SK-N-SH (cell line): ENCODE data around the gene PARVA. TPM values are rescaled to one million over a fixed set of nuclear protein-coding genes. Genes with fewer than 3 reads are reported as not detected.

Experiments
- CTCF ChIA-PET: fragments of 300-600, 350-600 bp; formaldehyde crosslinking; extraction: SDS; loops from one replicate; lab custom pipeline; 2021; lab: Yijun Ruan, JAX
- POLR2A ChIA-PET: fragments of 350-600 bp; sonication (Branson Sonifier 250); formaldehyde crosslinking; extraction: SDS; loops from one replicate; lab custom pipeline; 2020; ENCODE audit warnings: antibody characterized with exemption, inconsistent platforms; lab: Yijun Ruan, JAX
- DNase-seq: peaks from one replicate; pipeline ENCODE4 v3.0.0; 2012
- H2AFZ ChIP-seq: fragments of 200-600 bp; sonication (generic); 2 replicates; pipeline ENCODE4 v1.8.1; 2016; ENCODE audit warnings: antibody characterized with exemption, mild to moderate bottlenecking, low read depth
- H3F3A ChIP-seq: fragments of 200-600 bp; sonication (generic); replicated peaks from 2 replicates; pipeline ENCODE3; 2016; ENCODE audit warnings: antibody characterized with exemption, mild to moderate bottlenecking; ENCODE audit not compliant: insufficient read depth
- H3K27ac ChIP-seq, 2 experiments: fragments of 200-500 bp in 1 of 2; fragments of 200-600 bp in 1 of 2; sonication (Bioruptor generic) in 1 of 2; sonication (generic), shearing (Covaris generic) in 1 of 2; 2 replicates each; pipeline versions ENCODE4 v1.5.1 to v1.6.1; 2014 to 2016; ENCODE audit warnings: low read depth in 2 of 2, inconsistent platforms in 1 of 2, low read length in 1 of 2, mild to moderate bottlenecking in 1 of 2, mixed read lengths in 1 of 2
- H3K27me3 ChIP-seq: fragments of 200-600 bp; sonication (generic), shearing (Covaris generic); 2 replicates; pipeline ENCODE4 v1.6.1; 2016; ENCODE audit warnings: mixed run types; ENCODE audit not compliant: insufficient read depth
- H3K36me3 ChIP-seq, 2 experiments: fragments of 200-500 bp in 1 of 2; fragments of 200-600 bp in 1 of 2; sonication (Bioruptor generic) in 1 of 2; sonication (generic) in 1 of 2; replicated peaks in 1 of 2; 2 replicates each; pipeline versions ENCODE3 to v1.5.1; 2014 to 2016; ENCODE audit warnings: low read length in 1 of 2, mild to moderate bottlenecking in 1 of 2; ENCODE audit not compliant: insufficient read depth in 2 of 2, control insufficient read depth in 1 of 2
- H3K4me1 ChIP-seq, 2 experiments: fragments of 200-500 bp in 1 of 2; fragments of 200-600 bp in 1 of 2; sonication (Bioruptor generic) in 1 of 2; sonication (generic), shearing (Covaris generic) in 1 of 2; 2 replicates each; pipeline versions ENCODE4 v1.5.1 to v1.6.1; 2014 to 2016; ENCODE audit warnings: low read depth in 1 of 2, low read length in 1 of 2, mixed run types in 1 of 2; ENCODE audit not compliant: insufficient read depth in 2 of 2, control insufficient read depth in 1 of 2
- H3K4me2 ChIP-seq: fragments of 200-600 bp; sonication (generic), shearing (Covaris generic); 2 replicates; pipeline ENCODE4 v1.6.1; 2017; ENCODE audit warnings: mixed run types
- H3K4me3 ChIP-seq, 2 experiments: fragments of 200-500 bp in 1 of 2; fragments of 200-600 bp in 1 of 2; sonication (Bioruptor generic) in 1 of 2; sonication (generic), shearing (Covaris generic) in 1 of 2; 2 replicates each; pipeline versions ENCODE4 v1.5.1 to v1.8.1; 2014 to 2016; ENCODE audit warnings: low read depth in 2 of 2, inconsistent platforms in 1 of 2, low read length in 1 of 2, mild to moderate bottlenecking in 1 of 2, mixed read lengths in 1 of 2, moderate library complexity in 1 of 2
- H3K79me2 ChIP-seq: fragments of 200-600 bp; sonication (generic); 2 replicates; pipeline ENCODE4 v1.8.1; 2017; ENCODE audit warnings: mild to moderate bottlenecking; ENCODE audit not compliant: insufficient read depth
- H3K9ac ChIP-seq: fragments of 200-600 bp; sonication (generic); 2 replicates; pipeline ENCODE4 v1.6.1; 2017; ENCODE audit warnings: mixed run types
- H3K9me2 ChIP-seq: fragments of 200-600 bp; sonication (generic); 2 replicates; pipeline ENCODE4 v1.6.1; 2017; ENCODE audit warnings: mixed run types
- H3K9me3 ChIP-seq: fragments of 200-600 bp; sonication (generic); 2 replicates; pipeline ENCODE4 v1.6.1; 2017; ENCODE audit warnings: mixed run types, mild to moderate bottlenecking, moderate library complexity
- H4K20me1 ChIP-seq: fragments of 200-600 bp; sonication (generic); 2 replicates; pipeline ENCODE4 v1.6.1; 2017; ENCODE audit warnings: mild to moderate bottlenecking, mixed run types; ENCODE audit not compliant: insufficient read depth
- CHD2 ChIP-seq: fragments of 150-350 bp; IDR thresholded peaks from 2 replicates; pipeline ENCODE4 v1.6.1; 2018; ENCODE audit warnings: low read length; ENCODE audit not compliant: partially characterized antibody
- CTCF ChIP-seq: fragments of 200-600 bp; sonication (generic); IDR thresholded peaks from 2 replicates; pipeline ENCODE4 v1.6.1; 2017; ENCODE audit warnings: antibody characterized with exemption, mild to moderate bottlenecking, moderate library complexity
- ELF1 ChIP-seq: IDR thresholded peaks from 2 replicates; pipeline ENCODE4 v1.4.0; 2012
- EP300 ChIP-seq, 2 experiments: IDR thresholded peaks; 2 replicates each; pipeline versions ENCODE4 v1.4.0 to v1.6.1; 2012; ENCODE audit warnings: borderline replicate concordance in 1 of 2, low read depth in 1 of 2, low read length in 1 of 2
- EZH2phosphoT487 ChIP-seq: fragments of 200-600 bp; sonication (generic); IDR thresholded peaks from 2 replicates; pipeline ENCODE4 v1.6.1; 2017; ENCODE audit warnings: low read depth, mixed run types, mild to moderate bottlenecking, antibody characterized with exemption, moderate library complexity, borderline replicate concordance
- FOSL2 ChIP-seq: IDR thresholded peaks from 2 replicates; pipeline ENCODE4 v1.4.0; 2012; ENCODE audit warnings: low read depth, mild to moderate bottlenecking, moderate library complexity, borderline replicate concordance
- GABPA ChIP-seq: IDR thresholded peaks from 2 replicates; pipeline ENCODE4 v1.4.0; 2012; ENCODE audit warnings: low read depth, mild to moderate bottlenecking
- NFIC ChIP-seq: IDR thresholded peaks from 2 replicates; pipeline ENCODE4 v1.4.0; 2012; ENCODE audit warnings: borderline replicate concordance
- NRF1 ChIP-seq: IDR thresholded peaks from 2 replicates; pipeline ENCODE4 v1.6.1; 2012; ENCODE audit warnings: low read depth, mild to moderate bottlenecking, low read length
- PBX3 ChIP-seq: IDR thresholded peaks from 2 replicates; pipeline ENCODE4; 2012
- POLR2AphosphoS5 ChIP-seq: IDR thresholded peaks from 2 replicates; pipeline ENCODE4 v1.6.1; 2012; ENCODE audit warnings: low read depth, low read length
- RCOR1 ChIP-seq: fragments of 150-350 bp; IDR thresholded peaks from 2 replicates; pipeline ENCODE4 v1.6.1; 2017; ENCODE audit warnings: antibody characterized with exemption, low read length
- RFX5 ChIP-seq: IDR thresholded peaks from 2 replicates; pipeline ENCODE4 v1.6.1; 2012; ENCODE audit warnings: mild to moderate bottlenecking, improper control_type of control experiment, low read length
- RXRA ChIP-seq: IDR thresholded peaks from 2 replicates; pipeline ENCODE4 v1.4.0; 2012; ENCODE audit warnings: low read depth, mild to moderate bottlenecking, borderline replicate concordance
- SIN3A ChIP-seq: IDR thresholded peaks from 2 replicates; pipeline ENCODE4 v1.6.1; 2012; ENCODE audit warnings: low read depth, mild to moderate bottlenecking, low read length, moderate library complexity, borderline replicate concordance
- SMC3 ChIP-seq: IDR thresholded peaks from 2 replicates; pipeline ENCODE4 v1.6.1; 2012; ENCODE audit warnings: low read depth, low read length, improper control_type of control experiment
- TAF1 ChIP-seq: IDR thresholded peaks from 2 replicates; pipeline ENCODE4 v1.6.1; 2012; ENCODE audit warnings: low read depth, mild to moderate bottlenecking, low read length, moderate library complexity, borderline replicate concordance
- TCF12 ChIP-seq: IDR thresholded peaks from 2 replicates; pipeline ENCODE4 v1.4.0; 2012
- TEAD4 ChIP-seq: IDR thresholded peaks from 2 replicates; pipeline ENCODE4 v1.4.0; 2012; ENCODE audit warnings: mild to moderate bottlenecking, borderline replicate concordance; ENCODE audit not compliant: insufficient read depth
- USF1 ChIP-seq: IDR thresholded peaks from 2 replicates; pipeline ENCODE4 v1.4.0; 2012; ENCODE audit warnings: low read depth, borderline replicate concordance
- YY1 ChIP-seq: IDR thresholded peaks from 2 replicates; pipeline ENCODE4 v1.4.0; 2012; ENCODE audit warnings: low read depth, mild to moderate bottlenecking
- ZBTB33 ChIP-seq: IDR thresholded peaks from 2 replicates; pipeline ENCODE4 v1.4.0; 2012; ENCODE audit warnings: low read depth, borderline replicate concordance
- WGBS: methylation state at CpG from one replicate; pipeline ENCODE4 v1.1.6; 2017; ENCODE audit warnings: low lambda C conversion rate; 5-methylcytosine and 5-hydroxymethylcytosine counted together
- polyA plus RNA-seq, 3 experiments: library from polyadenylated mRNA; depleted of rRNA; stranded (reverse); fragments of >200 nt; gene quantifications; 2 replicates each; pipeline ENCODE4 v1.2.3, GENCODE V29; 2012

Gene PARVA
- polyA plus RNA-seq, 1 of the 3 experiments (the other 2 are of a cell fraction): 27.6 TPM

GRCh38 chr11:12478743-12479142 is 101.4 kb downstream of the PARVA start:
- H3K27me3 ChIP-seq: no peaks in the 10 kb centered on the region
- H4K20me1 ChIP-seq: no peaks in the 10 kb centered on the region
- H3K9ac ChIP-seq: no peak overlapping the region
- H3K27ac ChIP-seq: peak overlapping the region in 1 of 2 experiments; percentile 43; a peak in 1 of 4 replicates
- no peak overlapping the region for H3K4me3 ChIP-seq
- no peaks in the 10 kb centered on the region for H3F3A ChIP-seq
- no peaks in the 10 kb centered on the region for H3K9me3 ChIP-seq
- H3K79me2 ChIP-seq: no peaks in the 10 kb centered on the region; the same call in 1 of the 2 replicates
- DNase-seq: no peak
- WGBS: 92% methylated on average over 4 of the region's 4 CpGs
- H2AFZ ChIP-seq: no peak overlapping the region
- no peak overlapping the region for H3K4me2 ChIP-seq
- peaks cover 0 to 5% of the 10 kb centered on the region in 2 experiments; a peak in 1 of 4 replicates for H3K4me1 ChIP-seq
- POLR2A ChIA-PET: no interaction called here
- no peaks in the 10 kb centered on the region for H3K9me2 ChIP-seq
- H3K36me3 ChIP-seq: peaks cover 2 to 38% of the 10 kb centered on the region in 2 experiments
- TF ChIP-seq SIN3A: no peak
- TF ChIP-seq CHD2: no peak
- TF ChIP-seq SMC3: no peak
- no peak for TF ChIP-seq ELF1
- no peak for TF ChIP-seq EZH2phosphoT487
- TF ChIP-seq GABPA: no peak
- no peak for TF ChIP-seq TCF12
- TF ChIP-seq YY1: no peak
- TF ChIP-seq FOSL2: no peak
- no peak for TF ChIP-seq RCOR1
- TF ChIP-seq NFIC: no peak
- TF ChIP-seq RFX5: no peak
- no peak for TF ChIP-seq USF1
- no peak for TF ChIP-seq RXRA
- TF ChIP-seq NRF1: no peak
- TF ChIP-seq TEAD4: no peak
- TF ChIP-seq ZBTB33: no peak
- TF ChIP-seq TAF1: no peak
- CTCF ChIA-PET: interaction anchor here (1.8 kb wide), 1 partner anchor 9 kb away, joined by 5 read pairs; no protein-coding TSS in a partner anchor

GRCh38 chr11:12480401-12480800 is 103.0 kb downstream of the PARVA start:
- peaks cover 6% of the 10 kb centered on the region; the same call in 1 of the 2 replicates for H3K79me2 ChIP-seq
- WGBS: 98% methylated on average over 4 of the region's 4 CpGs
- H4K20me1 ChIP-seq: no peaks in the 10 kb centered on the region
- ChIA-PET POLR2A (no interaction called here), CTCF (no interaction called here)
- H2AFZ ChIP-seq: no peak overlapping the region
- H3K4me2 ChIP-seq: no peak overlapping the region
- no peaks in the 10 kb centered on the region for H3F3A ChIP-seq
- no peaks in the 10 kb centered on the region for H3K9me2 ChIP-seq
- DNase-seq: no peak
- H3K4me1 ChIP-seq: peaks cover 0 to 5% of the 10 kb centered on the region in 2 experiments; a peak in 1 of 4 replicates
- H3K27ac ChIP-seq: no peak overlapping the region
- H3K9me3 ChIP-seq: no peaks in the 10 kb centered on the region
- H3K27me3 ChIP-seq: no peaks in the 10 kb centered on the region
- peaks cover 2 to 38% of the 10 kb centered on the region in 2 experiments for H3K36me3 ChIP-seq
- no peak overlapping the region for H3K9ac ChIP-seq
- no peak overlapping the region for H3K4me3 ChIP-seq
- TF ChIP-seq ELF1: no peak
- no peak for TF ChIP-seq RCOR1
- TF ChIP-seq PBX3: no peak
- TF ChIP-seq USF1: no peak
- TF ChIP-seq TEAD4: no peak
- no peak for TF ChIP-seq EP300 (IDR thresholded peaks at IDR 0.05; ENCODE audit: borderline replicate concordance in 1 of 2, low read depth in 1 of 2, low read length in 1 of 2)
- TF ChIP-seq SIN3A: no peak
- no peak for TF ChIP-seq CHD2
- no peak for TF ChIP-seq CTCF
- no peak for TF ChIP-seq EZH2phosphoT487
- TF ChIP-seq POLR2AphosphoS5: no peak
- no peak for TF ChIP-seq NRF1
- TF ChIP-seq RXRA: no peak
